Activated CD4-positive, CD25-positive, alpha-beta regulatory T cell treated with anti-CD3 and anti-CD28 coated beads, Interleukin-2, amount 50 U/mL, for 72 hours (primary cell): ENCODE measurements around the gene USP1.

Experiments used
- DNase-seq: peaks from one replicate; pipeline ENCODE4 v3.0.0; 2021

The USP1 gene

DNA sequence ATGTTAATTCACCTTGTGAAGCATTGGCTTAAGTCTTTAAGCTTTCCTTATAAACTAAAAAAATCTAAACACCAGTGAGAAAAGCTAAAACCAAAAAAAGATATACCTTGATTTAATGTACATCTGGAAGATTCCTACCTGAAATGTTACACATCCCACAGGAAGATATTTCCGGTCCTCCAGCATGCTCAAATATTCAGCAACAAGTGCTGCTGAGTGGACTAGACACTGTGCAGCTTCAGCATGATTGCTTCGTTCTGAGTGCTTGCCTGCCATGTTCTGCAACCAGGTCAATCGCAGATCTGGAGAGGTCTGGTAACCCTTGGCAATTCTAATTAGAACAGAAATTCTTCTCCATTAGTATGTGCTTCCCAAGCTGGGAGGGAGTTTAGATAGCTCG lies 57.3 kb downstream of the USP1 start:
- DNase-seq: no peak

GRCh38 chr1:62500210-62500609 lies 63.4 kb downstream of the USP1 start:
- no peak for DNase-seq
